ENCODE measurements around the gene NOTCH2NLA.
"Not testable (repeated sequence)": the region's sequence is repeated elsewhere in the genome, so short reads cannot be mapped to it uniquely, and the experiment has no call there.

The NOTCH2NLA gene

DNA sequence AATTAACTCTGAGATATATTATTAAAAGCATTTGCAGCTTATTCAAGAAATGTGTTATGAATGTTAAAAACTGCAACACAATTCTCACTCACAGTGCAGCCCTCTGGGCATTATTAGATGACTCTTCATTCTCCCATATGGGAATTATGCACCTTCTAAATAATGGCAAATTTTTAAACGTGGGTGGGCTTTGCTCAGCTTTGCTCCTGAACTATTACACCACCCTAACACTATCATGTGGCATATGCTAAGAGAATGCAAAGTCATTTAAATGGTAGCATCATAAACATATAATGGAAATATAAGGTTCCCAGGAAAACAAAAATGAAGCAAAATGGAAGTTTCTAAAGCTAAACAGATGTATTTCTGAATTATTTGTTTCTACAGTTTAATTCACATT is 61.5 kb downstream of the NOTCH2NLA start:
- DNase-seq (ENCODE audit: low spot score): not testable (repeated sequence)

DNA sequence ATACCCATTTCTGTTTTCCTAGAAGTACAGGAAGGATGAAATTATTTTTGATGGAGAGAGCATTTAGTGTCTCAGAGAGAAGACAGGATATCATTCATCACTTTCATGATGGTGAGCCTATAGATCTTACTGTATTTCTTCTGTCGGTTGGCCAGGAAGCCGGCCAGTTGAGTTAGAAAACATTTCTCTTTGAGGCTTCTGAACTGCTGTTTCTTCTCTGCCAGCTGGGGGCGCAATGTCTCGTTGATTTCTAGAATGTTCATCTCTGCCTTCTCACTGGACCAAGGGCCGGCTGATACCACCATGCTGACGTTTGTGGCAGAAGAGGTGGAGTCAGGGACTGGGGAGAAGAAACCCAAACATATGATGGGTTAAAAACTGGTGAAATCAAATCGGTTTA is 84.4 kb downstream of the NOTCH2NLA start, which contains the start of gene NBPF10:
NBPF10 (minus strand) TSS at position 340 of the 400 bp plus-strand sequence; CDS start at position 305, 35 bp downstream.
- DNase-seq (ENCODE audit: low spot score): not testable (repeated sequence)

Data from AG20443 (cell line).